Fibroblast of skin of scalp (primary cell): Measurements from ENCODE around the gene CDX2. TPM values are rescaled to one million over a fixed set of nuclear protein-coding genes. Genes with fewer than 3 reads are reported as not detected.
A peak's percentile ranks its signal among the peaks of the same experiment; 100 is the strongest.
"Not testable (repeated sequence)": the region's sequence is repeated elsewhere in the genome, so short reads cannot be mapped to it uniquely, and the experiment has no call there.

Source experiments
- DNase-seq: peaks from one replicate; pipeline ENCODE4 v3.0.0-alpha.2; 2013
- polyA plus RNA-seq, 2 experiments: library from polyadenylated mRNA; unstranded; fragments of 120-200 nt; gene quantifications; one replicate each; pipeline ENCODE4 v1.2.1, GENCODE V29; 2013; ENCODE audit not compliant: insufficient read length in 2 of 2

Gene CDX2
- polyA plus RNA-seq (2013, experiment 1 of 2; ENCODE audit: insufficient read length) = not detected
- not detected for polyA plus RNA-seq (2013, experiment 2 of 2; ENCODE audit: insufficient read length)

GRCh38 chr13:27969082-27969865, at the start of gene CDX2:
Gene CDX2 (minus strand): TSS chr13:27969315. CDS start chr13:27969006, 309 bp downstream.
- DNase-seq = no peak

- no peak for DNase-seq
These were observed 45.2 kb upstream of the CDX2 start for GRCh38 chr13:28014301-28014700.

GRCh38 chr13:28013482-28013881, 44.4 kb upstream of the CDX2 start:
- DNase-seq = no peak

- DNase-seq = no peak
These were observed 43.8 kb upstream of the CDX2 start for GRCh38 chr13:28012896-28013295.

GRCh38 chr13:28012383-28012782, 43.3 kb upstream of the CDX2 start:
- DNase-seq = no peak

- DNase-seq = no peak
These were observed 40.9 kb upstream of the CDX2 start for GRCh38 chr13:28010046-28010445.

GRCh38 chr13:28005016-28005415, 35.9 kb upstream of the CDX2 start:
- not testable (repeated sequence) for DNase-seq

- DNase-seq = no peak
These were observed 34.0 kb upstream of the CDX2 start for GRCh38 chr13:28002886-28003698.

- no peak for DNase-seq
These were observed 32.8 kb upstream of the CDX2 start for GRCh38 chr13:28001837-28002473.

GRCh38 chr13:28001049-28001448, 31.9 kb upstream of the CDX2 start:
- DNase-seq = no peak

- no peak for DNase-seq
These were observed 31.5 kb upstream of the CDX2 start for GRCh38 chr13:28000567-28000966.

GRCh38 chr13:27997904-27998522, 28.9 kb upstream of the CDX2 start:
- DNase-seq = peak; percentile 48

GRCh38 chr13:27991881-27992280, 22.8 kb upstream of the CDX2 start:
- no peak for DNase-seq

GRCh38 chr13:27988520-27988919, 19.4 kb upstream of the CDX2 start, which contains the start of gene URAD:
Gene URAD (minus strand): TSS chr13:27988693. CDS start chr13:27988637, 56 bp downstream.
- DNase-seq = no peak

- no peak for DNase-seq
These were observed 16.5 kb upstream of the CDX2 start for GRCh38 chr13:27985600-27985999.

GRCh38 chr13:27982361-27982760, 13.2 kb upstream of the CDX2 start:
- no peak for DNase-seq

- DNase-seq = no peak
These were observed 12.0 kb upstream of the CDX2 start for GRCh38 chr13:27981006-27981708.

- DNase-seq = no peak
These were observed 11.3 kb upstream of the CDX2 start for GRCh38 chr13:27980280-27980998.

GRCh38 chr13:27979765-27980279, 10.7 kb upstream of the CDX2 start:
- no peak for DNase-seq

- DNase-seq = no peak
These were observed 10.0 kb upstream of the CDX2 start for GRCh38 chr13:27979001-27979643.
